Dermis microvascular lymphatic vessel endothelial cell (primary cell): Measurements from ENCODE around the gene ZNF180. TPM values are rescaled to one million over a fixed set of nuclear protein-coding genes. Genes with fewer than 3 reads are reported as not detected.
A peak's percentile ranks its signal among the peaks of the same experiment; 100 is the strongest.
"Not testable (repeated sequence)": the region's sequence is repeated elsewhere in the genome, so short reads cannot be mapped to it uniquely, and the experiment has no call there.

ENCODE experiments used
- DNase-seq, 2 donors: peaks; one replicate each; pipeline versions ENCODE4 v3.0.0 to v3.0.0-alpha.2; 2010; ENCODE audit warnings: low read depth in 2 of 2
- total RNA-seq: library from RNA; depleted of rRNA; stranded (reverse); fragments of >200 nt; gene quantifications from 2 replicates; pipeline ENCODE4 v1.2.1, GENCODE V29; 2014

ZNF180 gene
- total RNA-seq, 1 donor from 2014 or later, result 5.5 TPM

DNA sequence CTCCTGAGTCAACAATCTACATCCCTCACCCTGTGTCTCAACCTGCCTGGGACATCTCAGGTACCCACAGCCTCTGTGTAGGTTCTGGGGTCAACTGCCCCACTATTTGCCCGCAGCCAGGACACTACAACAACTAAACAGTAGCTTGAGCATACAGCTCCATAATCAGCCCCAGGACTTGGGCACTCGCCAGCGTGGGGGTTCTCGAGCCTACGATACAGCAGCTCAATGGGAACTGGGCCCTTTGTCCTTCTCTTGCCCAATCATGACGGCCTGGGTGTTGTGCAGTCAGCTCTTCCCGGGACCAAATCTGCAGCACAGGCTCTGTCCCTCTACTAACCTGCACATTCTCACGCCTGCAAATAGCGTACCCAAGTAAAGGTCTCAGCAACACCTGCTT is 1.3 kb downstream of the ZNF180 start:
- DNase-seq, result no peak

DNA sequence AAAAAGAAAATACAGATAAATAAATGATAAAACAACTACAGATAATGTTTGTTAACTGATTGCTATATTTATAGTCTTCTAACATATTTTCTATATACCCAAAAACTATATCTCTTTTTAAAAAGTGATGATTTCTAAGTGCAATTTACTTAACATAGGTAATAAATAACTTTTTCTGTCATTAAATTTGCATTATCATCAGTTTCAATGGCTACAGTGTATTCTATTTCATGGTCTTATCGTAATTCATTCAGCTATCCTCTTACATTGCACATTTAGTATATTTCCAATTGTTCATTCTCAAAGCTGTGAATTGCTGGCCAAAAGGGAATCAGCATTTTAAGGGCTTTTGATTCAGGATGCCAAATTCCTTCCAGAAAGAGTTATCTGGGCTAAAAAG is 3.6 kb downstream of the ZNF180 start:
- no peak for DNase-seq

- peak in 1 of 2 donors; percentile 18 for DNase-seq
These were observed 23.5 kb downstream of the ZNF180 start for GRCh38 chr19:44476559-44477408.

GRCh38 chr19:44468730-44469129 is 31.6 kb downstream of the ZNF180 start:
- not testable (repeated sequence) for DNase-seq

GRCh38 chr19:44462600-44463286 is 37.6 kb downstream of the ZNF180 start:
- DNase-seq, result not testable (repeated sequence)

GRCh38 chr19:44456016-44456415 is 44.3 kb downstream of the ZNF180 start:
- not testable (repeated sequence) for DNase-seq

- no peak for DNase-seq
These were observed 45.2 kb downstream of the ZNF180 start for GRCh38 chr19:44455100-44455499.

GRCh38 chr19:44452367-44452766 is 48.0 kb downstream of the ZNF180 start:
- no peak for DNase-seq

- no peak for DNase-seq
These were observed 48.6 kb downstream of the ZNF180 start for GRCh38 chr19:44451687-44452086.

DNA sequence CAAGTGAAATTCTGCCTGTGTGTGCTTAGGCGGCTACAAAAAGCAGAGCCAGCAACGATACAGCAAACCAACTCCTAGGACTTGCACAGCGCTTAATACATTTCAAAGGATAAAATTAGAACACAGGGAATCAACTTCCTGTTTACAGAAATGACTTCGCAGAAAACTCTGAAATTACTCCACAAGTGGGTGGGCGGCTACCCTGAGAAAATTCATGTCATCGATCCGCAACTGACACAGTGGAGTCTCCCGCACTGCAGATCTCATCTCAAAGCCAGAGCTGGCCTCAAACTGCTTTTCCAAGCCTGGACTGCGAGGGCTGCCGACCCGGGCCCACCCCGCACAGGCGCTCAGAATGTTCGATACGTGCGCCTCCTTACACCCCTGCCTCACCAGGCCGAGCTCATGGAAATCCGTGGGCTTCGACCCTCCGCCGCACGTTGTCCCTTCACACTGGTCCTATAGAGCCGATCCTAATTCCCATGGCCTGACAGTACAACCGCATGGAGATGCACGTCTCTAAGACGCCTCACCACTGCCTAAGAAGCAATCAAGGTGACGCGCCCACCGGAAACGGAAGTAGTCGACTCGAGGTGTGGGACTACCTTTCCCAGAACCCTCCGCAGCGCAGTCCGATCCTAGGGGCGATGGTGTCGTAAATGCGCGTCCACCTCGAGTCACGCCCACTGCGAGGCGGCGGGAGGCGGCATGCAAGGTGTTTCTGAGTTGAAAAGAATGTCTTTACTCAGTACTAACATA is 52.2 kb downstream of the ZNF180 start, which contains the start of gene ZNF229:
TSS of gene ZNF229 (minus strand) at position 557 of the 759 bp plus-strand sequence. CDS start 5,625 bp downstream, outside the sequence.
- peak; percentile 43 to 93 for DNase-seq

GRCh38 chr19:44438441-44438840 is 61.9 kb downstream of the ZNF180 start:
- DNase-seq, result no peak

- no peak for DNase-seq
These were observed 64.9 kb downstream of the ZNF180 start for GRCh38 chr19:44435441-44435840.

GRCh38 chr19:44430956-44431355 is 69.4 kb downstream of the ZNF180 start:
- DNase-seq, result no peak

Other genes starting within 250 kb of the ZNF180 start
- 1.3 and 1.5 TPM in 2 replicates for gene ZNF233, start 240.6 kb downstream of the ZNF180 start, total RNA-seq
- gene ZNF235, start 195.5 kb downstream of the ZNF180 start, total RNA-seq, result 4.2 and 5.6 TPM in 2 replicates
- gene ZNF112, start 143.8 kb downstream of the ZNF180 start, total RNA-seq, result 4.7 and 5.6 TPM in 2 replicates
- gene ZNF285, start 98.9 kb downstream of the ZNF180 start, total RNA-seq, result 1.2 and 1.8 TPM in 2 replicates
- 5.8 and 5.9 TPM in 2 replicates for gene ZNF229, start 52.0 kb downstream of the ZNF180 start, total RNA-seq
- not detected in 2 replicates for gene CEACAM20, start 29.2 kb upstream of the ZNF180 start, total RNA-seq
- 0.13 TPM in 2 replicates for gene IGSF23, start 113.0 kb upstream of the ZNF180 start, total RNA-seq
- 53.8 and 84.7 TPM in 2 replicates for gene PVR, start 143.4 kb upstream of the ZNF180 start, total RNA-seq
- gene CEACAM19, start 171.0 kb upstream of the ZNF180 start, total RNA-seq, result 0.51 and 1.1 TPM in 2 replicates
- gene CEACAM16, start 198.6 kb upstream of the ZNF180 start, total RNA-seq, result not detected in 2 replicates
- 1.4 and 3.8 TPM in 2 replicates for gene BCL3, start 248.2 kb upstream of the ZNF180 start, total RNA-seq